Bronchial epithelial cell (primary cell): ENCODE results near the gene D2HGDH. TPM values are rescaled to one million over a fixed set of nuclear protein-coding genes. Genes with fewer than 3 reads are reported as not detected.
"Not testable (repeated sequence)": the region's sequence is repeated elsewhere in the genome, so short reads cannot be mapped to it uniquely, and the experiment has no call there.

Experiments
- DNase-seq: peaks from one replicate; pipeline ENCODE4 v3.0.0-alpha.2; 2010; ENCODE audit warnings: low read depth
- FAIRE-seq: peaks from 2 replicates; lab custom pipeline; 2011; peaks lifted over from hg19 to GRCh38; lab: Jason Lieb, UNC
- H3K27me3 ChIP-seq: 2 replicates; pipeline ENCODE4 v1.5.1; 2011; ENCODE audit warnings: low read length; ENCODE audit not compliant: control insufficient read depth, insufficient read depth
- H3K36me3 ChIP-seq: 2 replicates; pipeline ENCODE4 v1.5.1; 2011; ENCODE audit warnings: low read length; ENCODE audit not compliant: control insufficient read depth, insufficient read depth
- H3K4me3 ChIP-seq: 2 replicates; pipeline ENCODE4 v1.5.1; 2011; ENCODE audit warnings: mild to moderate bottlenecking, low read depth, low read length, control low read depth
- total RNA-seq: library from RNA; depleted of rRNA; stranded (reverse); fragments of >200 nt; gene quantifications from 2 replicates; pipeline ENCODE4 v1.2.1, GENCODE V29; 2014
- TF ChIP-seq, protein P1 (sequence below): IDR thresholded peaks from 2 replicates; pipeline ENCODE4 v1.5.1; 2011; ENCODE audit warnings: mild to moderate bottlenecking, moderate library complexity, low read length, control low read depth, inconsistent platforms; ENCODE audit not compliant: insufficient read depth, severe bottlenecking

D2HGDH gene
- total RNA-seq, 1 donor from 2014 or later: 10.3 TPM

- DNase-seq: no peak
- no peak for FAIRE-seq
- Histone ChIP-seq H3K36me3 (peaks cover 14% of the 10 kb centered on the region), H3K4me3 (no peak overlapping the region), H3K27me3 (no peaks in the 10 kb centered on the region)
- TF ChIP-seq, protein P1, sequence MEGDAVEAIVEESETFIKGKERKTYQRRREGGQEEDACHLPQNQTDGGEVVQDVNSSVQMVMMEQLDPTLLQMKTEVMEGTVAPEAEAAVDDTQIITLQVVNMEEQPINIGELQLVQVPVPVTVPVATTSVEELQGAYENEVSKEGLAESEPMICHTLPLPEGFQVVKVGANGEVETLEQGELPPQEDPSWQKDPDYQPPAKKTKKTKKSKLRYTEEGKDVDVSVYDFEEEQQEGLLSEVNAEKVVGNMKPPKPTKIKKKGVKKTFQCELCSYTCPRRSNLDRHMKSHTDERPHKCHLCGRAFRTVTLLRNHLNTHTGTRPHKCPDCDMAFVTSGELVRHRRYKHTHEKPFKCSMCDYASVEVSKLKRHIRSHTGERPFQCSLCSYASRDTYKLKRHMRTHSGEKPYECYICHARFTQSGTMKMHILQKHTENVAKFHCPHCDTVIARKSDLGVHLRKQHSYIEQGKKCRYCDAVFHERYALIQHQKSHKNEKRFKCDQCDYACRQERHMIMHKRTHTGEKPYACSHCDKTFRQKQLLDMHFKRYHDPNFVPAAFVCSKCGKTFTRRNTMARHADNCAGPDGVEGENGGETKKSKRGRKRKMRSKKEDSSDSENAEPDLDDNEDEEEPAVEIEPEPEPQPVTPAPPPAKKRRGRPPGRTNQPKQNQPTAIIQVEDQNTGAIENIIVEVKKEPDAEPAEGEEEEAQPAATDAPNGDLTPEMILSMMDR: no peak
Observed at GRCh38 chr2:241755777-241756176, 21.3 kb downstream of the D2HGDH start.

DNA sequence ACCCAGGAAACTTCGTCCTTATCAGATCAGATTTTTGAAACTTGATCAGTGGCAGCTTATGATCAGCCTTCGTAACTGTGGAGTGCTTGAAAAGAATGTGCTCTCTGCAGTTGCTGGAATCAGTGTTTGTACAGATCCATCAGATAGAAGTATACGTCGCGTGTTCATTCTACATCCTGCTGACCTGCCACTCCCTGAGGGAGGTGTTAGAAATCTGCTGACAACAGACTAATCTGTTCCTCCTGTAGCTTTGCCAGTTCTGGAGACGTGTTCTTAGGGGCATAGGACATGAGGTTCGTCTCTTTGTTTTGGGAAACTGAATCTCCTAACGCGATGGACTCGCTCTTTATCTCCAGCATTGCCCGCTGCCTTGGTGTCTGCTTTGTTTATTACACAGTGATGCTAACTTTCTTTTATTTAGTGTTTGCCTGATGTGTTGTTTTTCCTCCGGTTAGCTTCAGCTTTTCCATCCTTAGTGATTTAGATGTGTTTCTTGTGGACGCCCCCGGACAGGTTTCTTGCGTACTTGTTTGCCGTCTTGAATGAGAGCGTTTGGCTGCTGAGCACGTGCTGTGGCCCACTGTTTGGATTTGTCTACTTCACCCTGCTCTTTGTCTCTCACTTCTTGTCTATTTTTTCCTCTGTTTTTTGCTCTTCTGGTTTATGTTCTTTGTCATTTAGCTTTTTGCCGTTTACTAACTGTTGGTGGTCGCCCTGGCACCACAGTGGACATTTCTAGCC is 24.8 kb downstream of the D2HGDH start:
- TF ChIP-seq, protein P1: no peak
- Histone ChIP-seq H3K4me3 (no peak overlapping the region), H3K27me3 (no peaks in the 10 kb centered on the region), H3K36me3 (peaks cover 12% of the 10 kb centered on the region)
- FAIRE-seq: no peak
- no peak for DNase-seq

- not testable (repeated sequence) for H3K4me3 ChIP-seq, H3K27me3 ChIP-seq, FAIRE-seq, DNase-seq
- peaks cover 11% of the 10 kb centered on the region for H3K36me3 ChIP-seq
Observed at GRCh38 chr2:241759893-241760292, 25.5 kb downstream of the D2HGDH start.

GRCh38 chr2:241760301-241760771 is 25.9 kb downstream of the D2HGDH start:
- Histone ChIP-seq H3K36me3 (peaks cover 9% of the 10 kb centered on the region), H3K4me3 (no peak overlapping the region), H3K27me3 (no peaks in the 10 kb centered on the region)
- DNase-seq: no peak
- TF ChIP-seq, protein P1: no peak
- FAIRE-seq: no peak

DNA sequence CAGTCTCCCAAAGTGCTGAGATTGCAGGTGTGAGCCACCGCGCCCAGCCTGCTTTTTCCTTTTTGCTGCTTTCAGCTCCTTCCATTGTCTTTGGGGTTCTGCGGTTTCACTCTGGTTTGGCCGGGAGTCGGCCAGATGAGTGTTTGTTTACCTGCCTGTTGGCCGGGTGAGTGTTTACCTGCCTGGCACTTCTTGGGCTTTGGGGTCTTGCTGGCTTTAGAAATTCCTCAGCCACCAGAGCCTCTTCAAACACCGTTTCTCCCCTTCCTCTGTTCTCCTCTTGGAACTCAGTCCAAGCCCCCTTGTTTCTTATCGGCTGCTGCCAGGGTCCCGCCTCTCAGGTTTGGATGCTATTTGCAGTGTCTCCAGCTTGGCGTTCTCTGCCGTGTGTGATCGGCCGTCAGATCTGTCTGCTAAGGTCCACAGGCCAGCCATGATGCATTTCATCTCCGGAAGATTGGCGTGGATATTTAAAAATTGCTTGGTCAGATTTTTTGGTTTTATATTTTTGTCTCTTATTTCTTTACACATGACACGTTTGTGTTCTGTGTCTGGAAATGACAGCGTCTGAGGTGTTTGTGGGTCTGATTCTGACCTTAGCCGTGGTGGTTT is 28.0 kb downstream of the D2HGDH start:
- FAIRE-seq (no peak), DNase-seq (peak; percentile 43)
- TF ChIP-seq, protein P1: no peak
- H3K27me3 ChIP-seq: no peaks in the 10 kb centered on the region
- H3K4me3 ChIP-seq: no peak overlapping the region
- H3K36me3 ChIP-seq: peaks cover 4% of the 10 kb centered on the region

GRCh38 chr2:241762933-241763369 is 28.5 kb downstream of the D2HGDH start:
- DNase-seq (no peak), FAIRE-seq (no peak)
- Histone ChIP-seq H3K36me3 (peaks cover 4% of the 10 kb centered on the region), H3K4me3 (no peak overlapping the region), H3K27me3 (no peaks in the 10 kb centered on the region)
- TF ChIP-seq, protein P1: no peak
